HG03060 (cell line): ENCODE measurements around the gene OSER1.

ENCODE experiments used
- ATAC-seq: cut with Tn5 transposase; IDR thresholded peaks from one replicate; pipeline ENCODE4 v1.9.1; 2021; ENCODE audit warnings: low read depth, moderate number of reproducible peaks; ENCODE audit not compliant: unreplicated experiment

Gene OSER1

DNA sequence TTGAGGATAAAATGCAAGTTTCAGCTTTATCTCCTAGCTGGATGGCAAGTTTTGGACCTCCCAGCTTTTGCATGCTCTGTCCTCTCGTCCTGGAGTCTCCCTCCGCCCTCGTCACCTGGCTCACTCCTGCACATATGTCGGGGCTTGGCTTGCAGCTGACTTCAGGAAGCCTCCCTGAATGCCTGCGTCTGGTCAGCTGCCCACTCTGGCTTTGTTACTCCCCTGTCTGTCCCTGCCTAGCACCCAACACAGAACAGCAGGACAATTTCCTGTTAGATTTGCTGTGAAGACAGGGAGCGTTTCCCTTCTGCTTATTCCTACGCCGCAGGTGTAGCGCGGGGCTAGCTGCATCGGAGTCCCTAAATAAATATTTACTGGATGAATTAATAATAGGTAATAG, 29.0 kb downstream of the OSER1 start:
- no peak for ATAC-seq

DNA sequence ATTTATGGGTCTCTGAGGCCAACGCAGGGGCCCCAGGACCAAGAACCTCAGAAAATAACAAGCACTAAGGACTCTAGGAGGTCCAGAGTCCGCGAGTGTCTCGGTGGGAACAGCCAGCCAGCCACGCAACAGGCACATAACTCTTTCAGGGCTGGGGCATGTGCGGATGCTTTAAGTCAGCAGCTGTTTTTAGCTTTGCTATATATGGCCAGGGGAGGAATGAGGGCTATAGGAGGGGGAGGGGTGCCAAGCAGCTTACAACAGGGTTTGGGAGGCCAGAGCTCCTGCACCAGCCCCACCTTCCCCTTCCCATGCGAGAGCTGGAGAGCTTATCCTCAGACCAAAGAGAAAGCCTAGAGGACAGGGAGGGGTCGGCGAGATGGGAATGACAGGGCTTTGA, 29.8 kb downstream of the OSER1 start:
- no peak for ATAC-seq

DNA sequence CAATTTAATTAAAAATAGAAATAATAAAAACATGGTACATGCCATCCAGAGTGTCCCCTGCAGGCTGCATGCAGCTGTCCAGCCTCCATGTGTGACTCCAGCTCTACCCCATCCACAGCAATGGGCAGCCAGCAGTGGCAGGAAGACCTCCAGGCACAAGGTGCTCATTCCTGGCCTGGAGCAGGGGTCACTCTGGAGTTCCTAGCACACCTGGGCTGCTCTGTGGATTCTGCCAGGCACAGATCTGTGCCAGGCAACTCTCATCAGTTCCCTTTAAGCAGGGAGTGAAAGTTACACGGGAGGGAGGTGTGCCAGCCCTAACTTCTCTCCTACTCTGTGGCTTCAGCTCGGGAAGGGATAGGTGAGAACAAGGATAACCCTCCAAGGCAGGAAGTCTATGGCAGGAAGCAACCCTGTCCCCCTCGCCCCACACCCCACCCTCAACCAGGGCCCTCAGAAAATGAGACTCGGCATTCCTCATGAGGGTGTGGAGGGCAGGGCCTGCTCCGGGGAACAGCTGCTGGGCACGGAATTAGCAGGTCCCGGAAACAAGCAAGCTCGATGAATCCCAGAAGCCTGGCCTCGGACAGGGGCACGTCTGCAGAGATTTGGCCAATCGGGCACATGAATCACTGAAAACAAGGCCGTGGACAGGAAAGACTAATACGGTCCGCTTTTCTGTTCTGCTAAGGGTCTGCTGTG, 33.6 kb downstream of the OSER1 start:
- ATAC-seq, result no peak

DNA sequence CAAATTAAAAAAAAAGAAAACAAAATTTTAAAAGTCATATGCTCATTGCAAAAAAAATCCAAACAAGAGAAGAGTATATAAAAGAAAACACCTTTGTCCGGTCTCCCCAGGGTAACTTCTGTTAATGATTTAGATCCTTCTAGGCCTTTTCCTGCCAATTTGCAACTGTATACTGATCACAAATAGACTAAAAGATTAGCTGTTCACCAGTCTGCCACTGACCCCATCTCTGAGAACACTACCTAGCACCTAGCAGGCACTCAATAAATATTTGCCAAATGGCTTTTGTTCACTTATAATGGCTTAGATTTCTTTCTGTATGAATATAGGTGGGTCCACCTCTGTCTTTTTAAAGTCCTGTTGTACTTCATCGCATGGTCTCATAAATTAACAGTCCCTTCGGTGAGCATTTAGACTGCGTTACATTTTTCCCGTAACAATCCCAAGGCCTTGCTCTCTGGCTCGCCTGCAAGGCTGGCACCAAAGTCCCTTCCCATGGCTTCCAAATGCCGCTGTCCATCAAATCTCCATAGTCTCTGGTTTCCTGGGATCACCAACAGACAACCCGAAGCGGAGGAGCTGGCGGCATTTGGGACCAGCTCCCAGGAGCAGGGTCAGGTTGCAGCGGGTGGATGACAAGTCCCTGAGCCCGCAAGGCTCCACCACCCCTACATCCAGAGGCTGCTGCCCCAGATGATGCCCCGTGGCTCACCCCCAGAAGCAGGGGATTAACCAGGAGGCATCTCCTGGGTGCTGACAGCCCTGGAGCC, 35.4 kb downstream of the OSER1 start:
- ATAC-seq, result no peak

DNA sequence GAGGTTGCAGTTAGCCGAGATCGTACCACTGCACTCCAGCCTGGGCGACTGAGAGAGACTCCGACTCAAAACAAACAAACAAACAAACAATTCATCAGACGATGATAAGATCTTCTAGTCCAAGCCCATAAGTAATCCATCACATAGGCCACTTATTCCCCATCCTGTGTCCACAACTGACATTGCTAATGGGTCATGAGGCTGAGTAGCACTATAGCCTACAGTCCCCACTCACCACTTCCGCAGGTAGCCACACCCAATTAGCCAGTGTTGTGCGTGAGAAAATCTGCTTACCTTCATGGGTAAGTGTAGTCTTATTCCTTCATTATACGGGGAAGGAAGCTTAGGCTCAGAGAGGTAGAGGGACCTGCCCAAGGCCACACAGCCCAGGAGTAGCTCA, 36.7 kb downstream of the OSER1 start:
- no peak for ATAC-seq

DNA sequence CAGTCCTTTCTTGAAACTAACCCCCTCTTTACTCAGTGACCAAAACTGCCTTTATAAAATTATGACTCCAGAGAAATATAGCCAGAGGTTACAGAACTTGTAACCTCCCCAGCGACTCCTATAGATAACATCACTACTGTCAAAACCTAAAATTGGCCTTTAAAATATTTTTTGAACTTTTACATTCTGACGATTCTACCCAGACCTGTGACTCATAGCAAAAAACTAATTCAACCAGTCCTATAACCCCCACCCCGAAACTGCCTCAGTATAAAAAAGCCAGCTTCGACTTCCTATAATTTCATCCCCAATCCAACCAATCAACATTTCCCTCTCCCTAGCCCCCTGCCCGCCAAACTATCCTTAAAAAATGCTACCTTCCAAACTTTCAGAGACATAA, 37.5 kb downstream of the OSER1 start:
- no peak for ATAC-seq

DNA sequence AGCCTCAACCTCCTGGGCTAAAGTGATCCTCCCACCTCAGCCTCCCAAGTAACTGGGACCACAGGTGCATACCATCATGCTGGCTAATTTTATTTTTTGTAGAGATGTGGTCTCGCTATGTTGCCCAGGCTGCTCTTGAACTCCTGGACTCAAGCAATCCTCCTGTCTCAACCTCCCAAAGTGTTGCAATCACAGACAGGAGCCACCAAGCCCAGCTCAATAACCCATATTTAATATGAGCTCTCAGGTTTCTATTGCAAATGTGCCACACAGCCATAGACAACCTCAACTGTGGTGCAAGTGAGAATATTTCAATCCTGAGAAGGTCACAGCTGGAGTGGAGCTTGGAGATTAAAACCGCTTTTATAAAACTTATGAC, 38.0 kb downstream of the OSER1 start:
- no peak for ATAC-seq

DNA sequence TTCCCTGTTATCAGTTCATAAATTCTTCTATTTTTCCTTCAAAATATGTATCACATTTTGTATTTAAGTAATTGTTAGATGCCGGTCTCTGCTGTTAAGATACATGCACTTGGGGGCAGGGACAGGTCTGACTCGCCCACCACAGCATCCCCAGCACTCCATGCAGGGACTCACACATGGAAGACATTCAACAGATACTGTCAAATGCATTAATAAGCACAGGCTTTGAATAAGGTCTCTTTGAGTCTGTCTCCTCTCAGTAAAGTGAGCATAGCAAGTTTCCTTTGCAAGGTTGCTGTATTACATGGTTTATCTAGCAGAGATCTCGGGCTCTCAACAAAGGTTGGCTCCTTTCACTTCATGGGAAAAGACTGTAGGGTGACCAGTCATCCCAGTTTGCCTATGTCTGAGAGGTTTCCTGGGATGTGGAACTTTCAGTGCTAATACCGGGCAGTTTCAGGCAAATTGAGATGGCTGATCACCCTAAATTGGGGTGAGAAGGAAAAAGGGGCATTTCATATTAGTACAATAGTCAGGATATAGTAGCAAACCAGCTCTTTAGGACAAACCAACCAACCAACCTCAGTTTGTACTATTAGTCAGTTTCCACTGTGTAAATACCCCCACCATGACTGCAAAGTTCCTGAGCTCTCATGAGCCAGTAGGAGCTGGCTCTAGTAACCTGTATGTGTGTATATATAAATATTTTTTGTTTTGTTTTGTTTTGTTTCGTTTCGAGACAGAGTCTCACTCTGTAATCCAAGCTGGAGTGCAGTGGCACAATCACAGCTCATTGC, 38.6 kb downstream of the OSER1 start:
- no peak for ATAC-seq

DNA sequence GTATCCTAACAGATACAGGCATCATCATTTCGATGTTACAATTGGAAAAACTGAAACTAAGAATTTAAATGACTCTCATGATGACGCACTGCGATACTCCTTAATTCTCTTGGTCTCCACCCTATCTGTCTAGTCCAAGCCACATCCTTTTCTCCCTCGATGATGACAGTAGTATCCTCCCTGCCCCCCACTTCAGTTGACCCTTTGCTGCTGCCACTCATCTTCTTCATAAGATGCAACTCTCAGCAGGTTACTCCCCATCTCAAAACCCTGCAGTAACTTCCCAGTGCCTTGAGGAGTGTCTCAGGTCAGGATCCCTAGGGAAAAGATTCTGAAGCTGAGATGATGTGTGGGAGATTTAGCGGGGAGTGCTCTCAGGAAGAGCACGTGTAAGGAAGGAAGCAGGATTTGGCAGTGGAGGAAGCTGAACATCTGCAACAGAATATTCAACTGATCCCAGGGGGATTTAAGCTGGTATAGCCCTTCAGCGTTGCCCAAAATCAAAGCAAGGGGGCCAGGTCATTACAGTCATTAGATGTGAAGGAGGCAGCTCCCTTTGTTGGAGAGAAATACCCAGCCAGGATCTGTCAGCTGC, 39.7 kb downstream of the OSER1 start:
- no peak for ATAC-seq

DNA sequence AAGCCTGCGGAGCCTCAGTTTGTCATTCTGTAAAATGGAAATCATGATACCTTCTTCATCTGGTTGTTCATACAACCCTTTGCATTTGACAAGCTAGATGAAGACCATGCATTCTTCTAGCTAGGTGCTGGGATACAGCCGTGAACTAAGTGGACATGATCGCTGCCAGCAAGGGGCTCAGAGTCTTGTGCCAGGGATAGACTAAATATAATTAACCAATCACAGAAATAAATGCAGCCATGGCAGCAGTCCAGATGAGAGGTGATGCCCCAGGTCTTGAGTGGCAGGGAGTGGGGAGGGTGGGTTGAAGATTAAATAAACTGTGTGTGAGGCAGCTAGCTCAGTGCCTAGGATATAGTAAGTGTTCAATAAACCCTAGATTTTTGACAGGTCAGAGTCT, 42.8 kb downstream of the OSER1 start:
- no peak for ATAC-seq

DNA sequence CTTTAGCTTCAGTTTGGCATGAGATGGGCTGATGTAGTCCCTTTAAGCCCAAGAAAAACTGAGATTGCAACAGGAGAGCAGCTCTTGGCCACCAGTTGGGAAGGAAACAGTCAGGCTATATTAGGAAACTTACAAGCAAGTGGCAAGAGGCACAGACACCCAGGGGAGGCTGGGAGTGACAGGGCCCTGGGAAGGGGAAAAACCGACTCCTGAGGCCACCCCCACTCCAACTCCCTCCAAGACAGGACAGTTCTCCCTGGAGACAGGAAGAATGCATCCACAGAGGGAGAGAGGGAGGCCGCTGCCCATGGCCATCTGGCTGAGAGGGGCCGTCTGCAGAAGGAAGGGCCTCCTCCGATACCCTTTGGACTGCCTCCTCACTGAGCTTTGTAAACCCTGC, 44.1 kb downstream of the OSER1 start:
- no peak for ATAC-seq

DNA sequence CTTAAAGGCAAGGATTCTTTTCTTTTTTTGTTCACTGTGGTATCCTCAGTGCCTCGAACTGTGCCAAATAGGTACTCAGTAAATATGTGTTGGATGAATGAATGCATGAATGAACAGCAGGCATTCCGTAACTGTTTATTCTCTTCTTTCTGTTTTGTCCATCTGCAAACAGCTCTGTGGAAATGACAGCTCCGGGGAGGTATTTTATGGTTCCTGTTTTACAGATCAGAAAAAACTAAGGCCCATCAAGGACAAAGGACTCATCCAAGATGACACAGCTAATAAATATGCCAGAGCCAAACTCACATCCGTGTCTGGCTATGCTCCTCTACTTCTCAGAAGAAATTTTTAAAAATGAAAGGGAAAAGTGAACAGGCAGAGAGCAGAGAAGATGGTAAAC, 44.6 kb downstream of the OSER1 start:
- no peak for ATAC-seq

DNA sequence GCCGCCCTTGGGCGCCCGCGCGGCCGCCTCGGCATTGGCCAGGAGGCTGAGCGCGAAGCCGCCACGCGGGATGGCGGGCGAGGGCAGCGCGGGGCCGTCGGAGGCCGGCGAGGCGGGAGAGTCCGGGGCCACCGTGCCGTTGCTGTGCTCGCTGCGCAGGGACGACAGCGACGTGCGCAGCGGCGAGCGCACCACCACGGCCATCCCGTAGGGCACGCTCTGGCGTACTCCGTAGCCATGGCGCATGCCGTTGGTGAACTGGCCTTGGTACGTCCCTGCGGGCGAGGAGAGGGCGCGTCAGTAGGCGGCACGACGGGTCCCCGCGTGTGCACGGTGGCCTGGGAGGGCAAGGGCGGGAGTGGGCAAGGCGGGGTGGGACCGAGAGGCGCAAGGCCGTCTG, 50.4 kb downstream of the OSER1 start:
- ATAC-seq, result no peak

DNA sequence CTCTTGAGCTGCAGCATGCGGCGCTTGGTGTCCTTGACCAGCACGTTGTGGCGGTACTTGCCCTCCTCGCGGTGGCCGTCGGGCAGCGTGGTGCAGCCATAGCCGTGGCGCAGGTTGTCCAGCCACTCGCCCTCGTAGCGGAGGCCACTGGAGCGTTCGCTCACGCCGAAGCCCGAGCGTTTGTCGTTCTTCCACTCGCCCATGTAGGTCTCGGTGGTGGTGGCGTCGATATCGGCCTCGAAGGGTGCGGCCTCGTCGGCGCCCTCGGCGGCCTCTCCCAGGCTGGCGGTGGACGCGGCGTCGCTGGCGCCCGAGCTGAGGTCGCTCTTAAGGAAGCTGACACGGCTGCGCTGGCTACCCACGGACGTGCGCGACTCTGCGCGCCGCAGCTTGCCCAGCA, 50.9 kb downstream of the OSER1 start:
- ATAC-seq, result no peak

DNA sequence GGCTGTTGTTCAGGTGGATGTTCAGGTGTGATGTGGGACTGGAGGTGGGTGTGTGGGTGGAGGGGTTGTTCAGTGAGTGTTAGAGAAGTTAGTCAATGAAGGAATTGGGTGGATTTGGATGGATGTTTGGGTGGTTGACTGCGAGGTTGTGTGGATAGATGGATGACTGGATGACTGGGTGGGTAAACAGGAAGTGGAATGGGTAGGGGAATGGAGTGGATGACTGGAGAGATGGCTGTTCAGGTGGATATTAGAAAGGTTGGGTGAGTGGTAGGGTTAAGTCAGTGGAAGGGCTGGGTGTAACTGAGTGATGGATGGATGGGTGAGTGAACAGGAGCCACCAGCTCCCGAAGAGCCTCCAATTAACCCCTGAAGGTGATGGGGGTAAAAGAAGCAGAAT, 51.4 kb downstream of the OSER1 start:
- no peak for ATAC-seq

DNA sequence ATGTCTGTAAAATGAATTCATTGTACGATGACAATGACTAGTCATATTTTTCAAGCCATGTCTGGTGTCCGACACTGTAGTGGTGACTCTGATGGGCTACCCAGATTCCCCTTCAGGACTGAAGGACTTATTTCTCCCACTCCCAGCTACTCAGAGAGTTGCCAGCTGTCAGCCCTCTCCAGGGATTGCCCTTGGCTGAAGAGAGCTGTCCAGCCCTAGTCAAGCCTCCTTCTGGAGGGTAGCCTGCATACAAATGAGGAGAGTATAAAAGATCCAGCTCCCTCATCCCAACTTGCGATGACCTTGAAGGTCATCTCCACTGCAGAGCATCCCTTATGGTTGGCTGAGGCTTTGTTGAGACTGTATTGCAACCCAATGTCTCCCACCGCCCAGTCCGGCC, 53.5 kb downstream of the OSER1 start:
- ATAC-seq, result no peak

DNA sequence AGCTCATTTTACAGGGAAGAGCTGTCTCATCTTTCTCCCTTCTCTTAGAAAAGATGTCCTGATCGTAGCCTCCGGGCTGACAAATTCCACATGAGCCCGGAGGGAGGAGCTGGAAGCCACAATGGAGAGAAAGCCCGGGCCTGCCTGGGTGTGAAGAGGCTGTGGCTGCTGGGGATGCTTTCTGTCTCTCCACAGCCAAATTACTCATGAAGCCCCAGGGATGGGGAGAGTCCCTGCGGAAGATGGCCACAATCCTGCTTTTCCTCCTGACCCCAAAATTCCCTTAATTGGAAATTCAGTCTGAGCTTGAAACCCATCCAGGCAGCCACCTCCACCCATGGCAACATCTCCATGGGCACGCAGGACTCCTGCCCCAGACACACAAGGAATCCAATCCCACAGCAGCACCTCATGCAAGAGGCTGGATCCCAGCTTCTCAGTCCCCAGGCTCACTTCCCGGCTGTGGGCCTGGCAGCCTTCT, 56.0 kb downstream of the OSER1 start:
- ATAC-seq, result no peak

DNA sequence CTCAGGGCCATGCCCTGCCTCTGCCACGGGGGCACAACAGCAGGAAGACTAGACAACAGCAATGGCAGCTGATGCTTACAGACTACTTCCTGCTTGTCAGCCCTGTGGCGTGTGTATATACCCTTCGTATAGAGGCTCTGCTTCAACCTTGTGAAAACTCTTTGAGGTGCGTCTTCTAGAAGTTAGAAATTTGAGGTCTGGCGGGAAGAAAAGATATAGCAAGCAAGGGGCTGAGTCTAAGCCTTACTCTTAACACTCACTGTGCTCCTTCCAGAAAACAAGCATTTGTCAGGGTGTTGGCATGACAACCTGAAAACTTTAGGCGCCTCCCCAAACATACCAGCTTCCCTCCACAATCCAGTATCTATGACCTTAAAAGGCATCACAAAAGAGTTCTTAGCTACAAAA, 56.9 kb downstream of the OSER1 start:
- no peak for ATAC-seq

DNA sequence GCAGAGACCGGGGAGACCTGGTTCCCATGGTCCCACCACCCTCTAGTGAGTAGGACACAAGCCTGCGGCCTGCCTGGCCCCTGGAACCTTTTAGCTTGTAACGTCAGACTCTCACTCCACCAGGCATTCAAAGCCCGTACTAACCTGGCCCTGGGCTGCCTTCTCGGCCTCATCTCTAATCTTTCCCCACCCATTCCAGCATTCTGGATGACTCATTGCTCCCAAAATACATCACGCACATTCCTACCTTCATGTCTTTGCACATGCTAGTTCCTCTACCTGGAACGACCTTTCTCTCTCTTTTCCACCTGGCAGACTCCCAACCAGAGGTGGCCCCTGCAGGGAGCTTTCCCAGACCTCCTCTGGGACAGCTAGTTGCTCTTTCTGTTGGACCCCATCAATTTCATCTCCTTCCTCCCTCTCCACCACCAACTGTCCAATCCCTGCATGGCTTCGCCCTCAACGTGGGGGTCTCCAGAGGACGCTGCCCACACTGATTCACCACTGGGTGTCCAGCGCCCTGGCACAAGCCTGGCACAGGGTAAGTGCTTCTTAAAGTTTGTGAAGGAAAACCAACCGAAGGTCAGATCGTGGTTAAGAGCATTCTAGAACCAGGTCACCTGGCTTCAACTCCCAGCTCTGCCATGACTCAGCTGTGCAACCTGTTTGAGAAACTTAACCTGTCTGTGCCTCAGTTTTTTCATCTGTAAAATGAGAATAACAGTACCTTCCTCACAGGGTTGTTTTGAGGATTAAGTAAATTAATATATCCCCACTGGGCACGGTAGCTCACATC, 58.8 kb downstream of the OSER1 start:
- no peak for ATAC-seq

DNA sequence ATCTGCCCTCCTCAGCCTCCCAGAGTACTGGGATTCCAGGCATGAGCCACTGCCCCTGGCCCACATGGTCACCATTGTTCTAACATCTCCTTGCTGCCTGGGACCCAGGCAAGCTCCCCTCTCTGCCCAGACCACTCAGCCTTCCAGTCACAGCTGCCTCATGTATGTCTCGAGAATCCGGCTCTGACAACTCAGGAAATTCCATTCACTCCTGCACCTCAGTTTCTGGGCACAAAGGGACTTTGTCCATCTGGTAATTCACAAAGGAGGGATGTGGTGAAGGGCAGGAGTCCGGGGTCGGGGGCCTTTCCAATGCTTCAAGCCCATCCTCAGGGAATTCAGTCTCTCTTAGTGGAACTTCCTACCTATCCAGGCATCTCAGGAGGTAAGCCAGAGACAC, 64.3 kb downstream of the OSER1 start:
- ATAC-seq, result no peak
